ACC112 (cell line): ENCODE results near the gene PRODH2.
"Not testable (repeated sequence)": the region's sequence is repeated elsewhere in the genome, so short reads cannot be mapped to it uniquely, and the experiment has no call there.

Source experiments
- H2AFZ ChIP-seq: fragments of 200-600 bp; sonication (generic); one replicate; pipeline ENCODE4 v1.6.0; 2017; ENCODE audit warnings: antibody characterized with exemption, low read length; ENCODE audit not compliant: unreplicated experiment
- H3K27ac ChIP-seq: fragments of 200-600 bp; sonication (generic); 2 replicates; pipeline ENCODE4 v1.5.1; 2014; ENCODE audit warnings: low read depth, mild to moderate bottlenecking, antibody characterized with exemption, low read length, moderate library complexity
- H3K27me3 ChIP-seq: fragments of 200-600 bp; sonication (generic); 2 replicates; pipeline ENCODE4 v1.6.1; 2014; ENCODE audit warnings: mild to moderate bottlenecking, antibody characterized with exemption, low read length, moderate library complexity, mixed read lengths; ENCODE audit not compliant: insufficient read depth
- H3K36me3 ChIP-seq: fragments of 200-600 bp; sonication (generic); 2 replicates; pipeline ENCODE4 v1.6.1; 2016; ENCODE audit warnings: mild to moderate bottlenecking, antibody characterized with exemption, low read length, moderate library complexity, mixed read lengths; ENCODE audit not compliant: insufficient read depth
- H3K4me1 ChIP-seq: fragments of 200-600 bp; sonication (generic); one replicate; pipeline ENCODE4 v1.6.1; 2016; ENCODE audit warnings: low read length, mixed read lengths; ENCODE audit not compliant: insufficient read depth, unreplicated experiment, control insufficient read depth
- H3K4me3 ChIP-seq: fragments of 200-600 bp; sonication (generic); 2 replicates; pipeline ENCODE4 v1.5.1; 2014; ENCODE audit warnings: mild to moderate bottlenecking, low read depth, low read length
- H3K79me2 ChIP-seq: fragments of 200-600 bp; sonication (generic); one replicate; pipeline ENCODE4 v1.6.0; 2016; ENCODE audit warnings: low read length; ENCODE audit not compliant: control insufficient read depth, unreplicated experiment, insufficient read depth

PRODH2 gene

GRCh38 chr19:35777086-35777841, 35.4 kb downstream of the PRODH2 start:
- H3K27ac ChIP-seq, result no peak overlapping the region
- no peaks in the 10 kb centered on the region for H3K4me1 ChIP-seq
- no peaks in the 10 kb centered on the region for H3K27me3 ChIP-seq
- no peak overlapping the region for H3K4me3 ChIP-seq
- H3K36me3 ChIP-seq, result no peaks in the 10 kb centered on the region
- no peaks in the 10 kb centered on the region for H3K79me2 ChIP-seq
- no peak overlapping the region for H2AFZ ChIP-seq

GRCh38 chr19:35776102-35776788, 36.4 kb downstream of the PRODH2 start:
- peak overlapping the region; percentile 77 for H3K4me3 ChIP-seq
- no peak overlapping the region for H3K27ac ChIP-seq

GRCh38 chr19:35775298-35776101, 37.1 kb downstream of the PRODH2 start, which contains the start of gene ARHGAP33:
Gene ARHGAP33 (plus strand): TSS chr19:35775564. CDS start chr19:35775659, 95 bp downstream.
- Histone ChIP-seq H3K4me1 (no peaks in the 10 kb centered on the region), H3K79me2 (no peaks in the 10 kb centered on the region), H3K27me3 (no peaks in the 10 kb centered on the region), H3K36me3 (no peaks in the 10 kb centered on the region), H2AFZ (no peak within 1 kb of the TSS), H3K4me3 (peak within 1 kb of the TSS; percentile 77), H3K27ac (no peak within 1 kb of the TSS)

More at GRCh38 chr19:35776102-35776788, 36.4 kb downstream of the PRODH2 start:
- H3K27me3 ChIP-seq, result no peaks in the 10 kb centered on the region
- no peaks in the 10 kb centered on the region for H3K79me2 ChIP-seq
- no peaks in the 10 kb centered on the region for H3K4me1 ChIP-seq
- H3K36me3 ChIP-seq, result no peaks in the 10 kb centered on the region
- no peak overlapping the region for H2AFZ ChIP-seq

- H3K4me3 ChIP-seq, result peak overlapping the region; percentile 77; the same call in 1 of the 2 replicates
- no peaks in the 10 kb centered on the region for H3K4me1 ChIP-seq
- H2AFZ ChIP-seq, result no peak overlapping the region
- no peak overlapping the region for H3K27ac ChIP-seq
- no peaks in the 10 kb centered on the region for H3K79me2 ChIP-seq
- H3K27me3 ChIP-seq, result no peaks in the 10 kb centered on the region
- no peaks in the 10 kb centered on the region for H3K36me3 ChIP-seq
Measured at GRCh38 chr19:35775046-35775297, 37.7 kb downstream of the PRODH2 start.

- H3K36me3 ChIP-seq, result no peaks in the 10 kb centered on the region
- no peaks in the 10 kb centered on the region for H3K27me3 ChIP-seq
- H3K4me3 ChIP-seq, result peak overlapping the region; percentile 77; the same call in 1 of the 2 replicates
- H3K4me1 ChIP-seq, result no peaks in the 10 kb centered on the region
- no peak overlapping the region for H2AFZ ChIP-seq
- H3K27ac ChIP-seq, result no peak overlapping the region
- H3K79me2 ChIP-seq, result no peaks in the 10 kb centered on the region
Measured at GRCh38 chr19:35774274-35775045, 38.2 kb downstream of the PRODH2 start.

DNA sequence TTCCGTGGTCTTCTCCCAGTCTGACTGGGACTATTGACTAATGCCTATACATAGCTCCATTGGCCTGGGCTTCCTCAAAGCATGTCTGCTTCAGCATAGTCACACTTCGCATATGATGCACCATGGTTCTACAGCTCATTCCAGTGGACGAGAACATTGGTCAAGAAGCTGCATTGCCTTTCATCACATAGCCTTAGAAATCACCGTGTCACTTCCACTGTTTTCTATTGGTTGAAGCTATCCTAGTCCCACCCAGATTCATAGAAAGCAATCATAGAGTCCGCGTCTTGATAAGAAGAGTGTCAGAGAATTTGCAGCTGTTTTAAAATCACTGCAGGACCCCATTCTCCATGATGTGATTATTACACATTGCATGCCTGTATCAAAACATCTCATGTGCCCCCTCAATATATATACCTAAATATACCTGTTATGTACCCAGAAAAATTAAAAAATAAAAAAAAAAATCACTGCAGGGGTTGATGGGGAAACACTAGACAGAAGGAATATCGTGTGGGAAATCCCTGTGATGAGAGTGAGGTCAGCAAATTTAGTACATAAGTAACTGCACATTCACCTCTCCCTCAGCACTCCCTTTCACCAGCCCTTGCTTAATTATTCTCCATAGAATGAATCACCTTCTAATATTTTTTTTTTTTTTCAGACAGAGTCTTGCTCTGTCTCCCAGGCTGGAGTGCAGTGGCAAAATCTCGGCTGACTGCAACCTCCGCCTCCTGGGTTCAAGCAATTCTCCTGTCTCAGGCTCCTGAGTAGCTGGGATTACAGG, 39.4 kb downstream of the PRODH2 start:
- no peaks in the 10 kb centered on the region for H3K79me2 ChIP-seq
- H3K36me3 ChIP-seq, result no peaks in the 10 kb centered on the region
- no peak overlapping the region for H3K4me3 ChIP-seq
- H3K27me3 ChIP-seq, result no peaks in the 10 kb centered on the region
- no peak overlapping the region for H2AFZ ChIP-seq
- H3K27ac ChIP-seq, result no peak overlapping the region
- no peaks in the 10 kb centered on the region for H3K4me1 ChIP-seq

GRCh38 chr19:35772362-35772761, 40.3 kb downstream of the PRODH2 start:
- not testable (repeated sequence) for H3K79me2 ChIP-seq, H3K36me3 ChIP-seq, H3K27ac ChIP-seq, H2AFZ ChIP-seq, H3K4me1 ChIP-seq, H3K27me3 ChIP-seq, H3K4me3 ChIP-seq

GRCh38 chr19:35768082-35768421, 44.6 kb downstream of the PRODH2 start:
- Histone ChIP-seq H3K27ac (no peak overlapping the region), H3K36me3 (no peaks in the 10 kb centered on the region), H3K27me3 (no peaks in the 10 kb centered on the region), H2AFZ (no peak overlapping the region), H3K4me3 (no peak overlapping the region), H3K79me2 (no peaks in the 10 kb centered on the region), H3K4me1 (no peaks in the 10 kb centered on the region)

- Histone ChIP-seq H3K4me3 (no peak overlapping the region), H3K4me1 (no peaks in the 10 kb centered on the region), H2AFZ (no peak overlapping the region), H3K27me3 (no peaks in the 10 kb centered on the region), H3K36me3 (no peaks in the 10 kb centered on the region), H3K27ac (no peak overlapping the region), H3K79me2 (no peaks in the 10 kb centered on the region)
Measured at GRCh38 chr19:35767288-35768081, 45.2 kb downstream of the PRODH2 start.
